Suprapubic skin (tissue), 3 donors: ENCODE measurements around the gene SNX24.

Source experiments
- EP300 ChIP-seq: sonication (generic); formaldehyde crosslinking; IDR thresholded peaks from one replicate; pipeline ENCODE4 v1.6.1; 2017; ENCODE audit warnings: antibody characterized with exemption
- TF ChIP-seq, protein P1 (sequence below), 2 donors: fragments of 200-600 bp in 1 of 2; fragments of 450-650 bp in 1 of 2; sonication (generic) in 1 of 2; IDR thresholded peaks; one replicate each; pipeline ENCODE4 v1.5.1; 2016 to 2019; ENCODE audit warnings: antibody characterized with exemption in 2 of 2, mild to moderate bottlenecking in 1 of 2, moderate library complexity in 1 of 2

DNA sequence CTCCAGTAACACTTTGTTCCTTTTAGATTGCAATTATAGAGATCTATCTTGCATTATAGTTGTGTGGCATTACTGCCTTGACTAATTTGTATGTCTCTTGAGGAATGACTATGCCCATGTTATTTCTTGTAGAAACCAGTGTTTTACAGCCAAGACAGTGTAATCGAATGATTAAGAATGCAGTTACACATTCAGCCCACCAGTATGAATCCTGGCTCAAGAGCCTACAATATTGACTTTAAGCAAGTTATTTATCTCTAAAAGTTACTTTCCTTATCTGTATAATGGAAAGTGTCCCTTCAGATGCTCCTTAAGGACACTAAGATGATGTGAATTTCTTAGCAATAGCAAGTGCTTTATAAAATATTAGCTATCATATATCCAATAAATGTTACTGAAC, 9.7 kb upstream of the SNX24 start:
- TF ChIP-seq EP300 = no peak
- TF ChIP-seq, protein P1, sequence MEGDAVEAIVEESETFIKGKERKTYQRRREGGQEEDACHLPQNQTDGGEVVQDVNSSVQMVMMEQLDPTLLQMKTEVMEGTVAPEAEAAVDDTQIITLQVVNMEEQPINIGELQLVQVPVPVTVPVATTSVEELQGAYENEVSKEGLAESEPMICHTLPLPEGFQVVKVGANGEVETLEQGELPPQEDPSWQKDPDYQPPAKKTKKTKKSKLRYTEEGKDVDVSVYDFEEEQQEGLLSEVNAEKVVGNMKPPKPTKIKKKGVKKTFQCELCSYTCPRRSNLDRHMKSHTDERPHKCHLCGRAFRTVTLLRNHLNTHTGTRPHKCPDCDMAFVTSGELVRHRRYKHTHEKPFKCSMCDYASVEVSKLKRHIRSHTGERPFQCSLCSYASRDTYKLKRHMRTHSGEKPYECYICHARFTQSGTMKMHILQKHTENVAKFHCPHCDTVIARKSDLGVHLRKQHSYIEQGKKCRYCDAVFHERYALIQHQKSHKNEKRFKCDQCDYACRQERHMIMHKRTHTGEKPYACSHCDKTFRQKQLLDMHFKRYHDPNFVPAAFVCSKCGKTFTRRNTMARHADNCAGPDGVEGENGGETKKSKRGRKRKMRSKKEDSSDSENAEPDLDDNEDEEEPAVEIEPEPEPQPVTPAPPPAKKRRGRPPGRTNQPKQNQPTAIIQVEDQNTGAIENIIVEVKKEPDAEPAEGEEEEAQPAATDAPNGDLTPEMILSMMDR (IDR thresholded peaks at IDR 0.05) = no peak
